Mononuclear cell (primary cell): Measurements from ENCODE around the gene TYMS. TPM values are rescaled to one million over a fixed set of nuclear protein-coding genes. Genes with fewer than 3 reads are reported as not detected.
A peak's percentile ranks its signal among the peaks of the same experiment; 100 is the strongest.

Source experiments
- H3K27me3 ChIP-seq: 2 replicates; pipeline ENCODE4 v1.6.0; 2011; ENCODE audit warnings: low read length, control low read depth; ENCODE audit not compliant: insufficient read depth
- H3K4me1 ChIP-seq: 2 replicates; pipeline ENCODE4 v1.5.1; 2011; ENCODE audit warnings: mild to moderate bottlenecking, low read length, control low read depth; ENCODE audit not compliant: insufficient read depth
- H3K4me3 ChIP-seq: 2 replicates; pipeline ENCODE4 v1.5.1; 2011; ENCODE audit warnings: mild to moderate bottlenecking, low read length, moderate library complexity
- H3K9me3 ChIP-seq: 2 replicates; pipeline ENCODE4 v1.5.1; 2011; ENCODE audit warnings: low read depth, mild to moderate bottlenecking, control low read depth, low read length
- total RNA-seq: library from RNA; depleted of rRNA; stranded (reverse); fragments of >200 nt; gene quantifications from one replicate; pipeline ENCODE4 v1.2.3, GENCODE V29; 2012

TYMS gene
- 0.63 TPM for total RNA-seq

GRCh38 chr18:657311-658000, at the start of gene TYMS:
Gene TYMS, plus strand, starts transcription at chr18:657653. Its CDS starts 90 bp downstream, at chr18:657743.
- Histone ChIP-seq H3K9me3 (no peaks in the 10 kb centered on the region), H3K4me3 (peak within 1 kb of the TSS; percentile 57), H3K27me3 (no peaks in the 10 kb centered on the region), H3K4me1 (peaks cover 19% of the 10 kb centered on the region)

GRCh38 chr18:607930-608329, 49.5 kb upstream of the TYMS start:
- no peaks in the 10 kb centered on the region for H3K4me1 ChIP-seq

DNA sequence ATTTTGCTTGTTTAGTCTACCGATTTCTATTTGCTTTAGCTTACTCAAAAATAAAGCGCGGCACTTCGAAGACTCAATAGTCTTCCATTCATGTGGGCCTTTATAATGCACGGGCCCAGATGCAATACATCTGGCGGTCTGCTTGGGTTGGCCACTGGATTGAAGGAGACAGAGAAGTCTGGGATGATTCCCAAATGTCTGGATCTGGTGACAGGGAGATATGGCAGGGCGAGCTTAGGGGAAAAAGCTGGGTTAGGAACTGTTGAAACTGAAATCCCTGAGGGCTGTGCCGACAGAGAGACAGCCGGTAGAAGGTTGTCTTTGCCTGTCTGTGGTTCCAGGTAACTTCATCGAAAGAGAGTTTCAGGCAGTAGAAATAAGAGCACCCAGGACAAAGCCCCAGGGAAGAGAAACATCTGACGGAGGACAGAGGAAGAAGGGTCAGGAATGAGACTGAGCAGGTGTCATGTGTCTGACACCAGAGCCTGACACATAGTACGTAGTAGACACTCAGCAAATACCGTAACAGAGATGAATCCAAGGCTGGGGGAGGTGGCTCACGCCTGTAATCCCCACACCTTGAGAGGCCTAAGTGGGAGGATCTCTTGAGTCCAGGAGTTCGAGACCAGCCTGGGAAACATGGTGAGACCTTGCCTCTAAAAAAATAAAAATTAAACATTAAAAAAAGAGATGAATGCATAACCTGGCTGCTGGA, 47.1 kb upstream of the TYMS start:
- Histone ChIP-seq H3K9me3 (no peaks in the 10 kb centered on the region), H3K4me3 (no peak overlapping the region), H3K4me1 (peaks cover 11% of the 10 kb centered on the region), H3K27me3 (peaks cover 4% of the 10 kb centered on the region)

More at GRCh38 chr18:607930-608329, 49.5 kb upstream of the TYMS start:
- Histone ChIP-seq H3K9me3 (no peaks in the 10 kb centered on the region), H3K4me3 (no peak overlapping the region), H3K27me3 (no peaks in the 10 kb centered on the region)

DNA sequence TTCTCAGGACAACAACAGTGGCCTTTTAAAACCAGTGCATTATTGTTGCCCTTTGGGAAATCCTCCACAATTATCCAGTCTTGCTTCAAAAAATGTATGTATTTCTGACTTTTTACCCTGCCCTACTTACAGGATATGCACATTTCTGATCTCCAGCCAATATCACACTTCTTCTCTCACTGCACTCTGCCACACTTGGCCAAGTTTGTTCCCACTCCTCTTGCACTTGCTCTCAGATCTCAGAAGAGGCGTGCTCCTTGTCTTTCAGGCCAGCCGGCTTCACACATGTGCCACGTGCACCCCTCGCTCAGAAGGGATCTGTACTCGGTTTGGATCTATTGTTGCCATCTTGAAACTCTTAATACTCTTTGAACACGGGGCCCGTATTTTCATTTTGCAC, 45.3 kb upstream of the TYMS start:
- H3K9me3 ChIP-seq, result no peaks in the 10 kb centered on the region

DNA sequence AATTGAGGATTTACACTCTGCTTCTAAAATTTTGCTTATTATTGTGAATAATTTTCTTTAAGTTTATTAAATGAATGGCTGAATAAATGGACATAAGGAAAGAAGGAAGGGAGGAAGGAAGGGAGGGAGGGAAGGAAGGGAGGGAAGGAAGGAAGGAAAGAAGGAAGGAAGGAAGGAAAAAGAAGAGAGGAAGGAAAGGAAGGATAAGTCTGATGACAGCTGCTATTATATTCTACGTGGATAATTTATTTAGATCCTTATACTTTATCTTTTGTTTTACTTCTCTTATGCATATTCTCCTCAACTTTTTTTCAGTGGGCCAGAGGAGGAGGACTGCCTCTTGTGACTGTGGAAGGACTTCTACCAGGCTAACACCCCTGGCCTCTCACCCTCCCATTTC, 43.3 kb upstream of the TYMS start:
- peaks cover 7% of the 10 kb centered on the region for H3K27me3 ChIP-seq
- no peak overlapping the region for H3K4me3 ChIP-seq
- H3K9me3 ChIP-seq, result no peaks in the 10 kb centered on the region
- peaks cover 17% of the 10 kb centered on the region for H3K4me1 ChIP-seq

More for the DNA sequence above, 45.3 kb upstream of the TYMS start:
- Histone ChIP-seq H3K4me1 (peaks cover 17% of the 10 kb centered on the region), H3K27me3 (peaks cover 4% of the 10 kb centered on the region), H3K4me3 (no peak overlapping the region)

DNA sequence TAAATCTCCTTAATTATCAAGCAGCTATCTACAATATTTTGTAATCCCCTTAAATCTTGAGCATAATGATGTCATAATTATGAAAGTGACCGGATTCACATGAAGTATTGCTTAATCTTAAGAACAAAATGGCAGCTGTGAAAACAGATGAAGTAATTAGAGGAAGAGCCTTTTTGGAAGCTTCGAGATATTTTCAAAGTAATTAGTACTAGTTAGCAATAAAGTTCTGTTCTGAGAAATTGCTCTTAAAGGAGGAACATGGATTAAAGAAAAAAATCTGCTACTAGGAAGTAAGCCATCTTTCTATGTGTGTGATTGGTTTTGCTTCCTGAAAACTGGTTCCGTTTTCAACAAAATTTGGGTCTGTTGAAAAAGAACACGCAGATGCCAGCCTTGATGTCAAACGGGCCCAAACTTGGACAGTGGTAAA, 42.3 kb upstream of the TYMS start:
- H3K4me1 ChIP-seq, result peaks cover 17% of the 10 kb centered on the region
- no peaks in the 10 kb centered on the region for H3K9me3 ChIP-seq
- no peak overlapping the region for H3K4me3 ChIP-seq
- H3K27me3 ChIP-seq, result peaks cover 7% of the 10 kb centered on the region

DNA sequence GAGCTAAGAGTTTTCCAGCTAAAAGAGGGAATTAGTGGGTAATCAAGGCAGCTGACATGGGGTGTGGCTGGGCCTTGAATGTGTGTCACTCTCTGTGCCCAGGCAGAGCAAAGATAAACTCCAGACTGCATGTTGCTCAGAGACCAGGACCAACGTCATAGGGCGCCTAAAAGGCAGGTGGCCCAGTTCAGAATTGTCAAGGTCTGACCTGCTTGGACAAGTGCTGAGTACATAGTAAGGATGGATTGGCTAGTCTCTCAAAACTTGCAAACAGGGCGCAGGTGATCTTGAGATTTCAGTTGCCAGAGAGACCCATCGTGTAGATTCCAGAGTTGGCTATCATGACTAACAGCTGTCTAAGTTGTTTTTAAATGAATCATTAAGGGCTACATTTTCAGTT, 41.7 kb upstream of the TYMS start:
- peaks cover 7% of the 10 kb centered on the region for H3K27me3 ChIP-seq
- peaks cover 17% of the 10 kb centered on the region for H3K4me1 ChIP-seq
- no peak overlapping the region for H3K4me3 ChIP-seq
- H3K9me3 ChIP-seq, result no peaks in the 10 kb centered on the region

- Histone ChIP-seq H3K27me3 (peaks cover 7% of the 10 kb centered on the region), H3K4me1 (peaks cover 17% of the 10 kb centered on the region), H3K9me3 (no peaks in the 10 kb centered on the region), H3K4me3 (no peak overlapping the region)
Observed at GRCh38 chr18:616380-616995, 41.0 kb upstream of the TYMS start.

DNA sequence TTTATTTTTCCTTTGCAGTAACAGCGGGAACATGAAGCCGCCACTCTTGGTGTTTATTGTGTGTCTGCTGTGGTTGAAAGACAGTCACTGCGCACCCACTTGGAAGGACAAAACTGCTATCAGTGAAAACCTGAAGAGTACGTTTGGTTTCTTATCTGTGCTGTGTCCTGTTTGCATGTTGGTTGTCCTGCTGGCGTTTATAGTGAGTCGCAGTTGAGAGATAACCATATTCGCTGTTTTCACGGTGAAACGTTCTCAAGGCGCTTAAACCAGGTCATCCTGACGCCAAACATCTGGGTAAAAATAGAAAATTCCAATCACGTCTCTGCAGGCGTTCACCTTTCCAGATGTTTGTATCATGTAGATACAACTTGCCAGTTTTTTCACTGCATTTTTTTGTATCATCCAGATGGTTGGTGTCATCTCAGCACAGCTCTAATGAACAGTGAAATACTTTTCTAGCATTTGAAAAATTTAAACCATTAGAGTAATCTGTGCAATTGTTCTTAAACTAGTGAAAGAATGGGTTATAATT, 39.4 kb upstream of the TYMS start:
- Histone ChIP-seq H3K4me3 (no peak overlapping the region), H3K9me3 (no peaks in the 10 kb centered on the region), H3K27me3 (peaks cover 15% of the 10 kb centered on the region), H3K4me1 (peaks cover 17% of the 10 kb centered on the region)

DNA sequence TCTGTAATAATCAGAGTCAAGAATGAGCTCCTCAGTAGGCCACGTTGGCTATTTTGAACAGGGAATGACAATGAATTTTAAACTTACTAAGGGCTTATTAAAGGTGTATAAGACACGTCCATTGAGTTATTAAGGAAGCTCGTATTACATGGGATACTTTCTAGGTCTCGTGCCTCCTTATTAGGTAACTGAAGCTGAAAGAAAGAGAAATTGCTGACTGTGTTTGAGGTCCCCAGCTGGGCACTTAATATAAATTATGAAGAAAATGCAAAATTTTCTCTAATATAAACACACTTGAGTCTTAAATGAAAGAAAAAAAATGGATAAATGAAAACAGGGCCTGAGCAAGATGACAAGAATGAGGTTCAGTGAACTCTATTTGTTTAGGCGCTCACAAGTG, 38.8 kb upstream of the TYMS start:
- Histone ChIP-seq H3K9me3 (no peaks in the 10 kb centered on the region), H3K27me3 (peaks cover 15% of the 10 kb centered on the region), H3K4me3 (no peak overlapping the region), H3K4me1 (peaks cover 17% of the 10 kb centered on the region)

- Histone ChIP-seq H3K4me1 (no peaks in the 10 kb centered on the region), H3K9me3 (no peaks in the 10 kb centered on the region), H3K27me3 (peaks cover 11% of the 10 kb centered on the region), H3K4me3 (no peak overlapping the region)
Observed at GRCh38 chr18:621291-622043, 36.0 kb upstream of the TYMS start.

DNA sequence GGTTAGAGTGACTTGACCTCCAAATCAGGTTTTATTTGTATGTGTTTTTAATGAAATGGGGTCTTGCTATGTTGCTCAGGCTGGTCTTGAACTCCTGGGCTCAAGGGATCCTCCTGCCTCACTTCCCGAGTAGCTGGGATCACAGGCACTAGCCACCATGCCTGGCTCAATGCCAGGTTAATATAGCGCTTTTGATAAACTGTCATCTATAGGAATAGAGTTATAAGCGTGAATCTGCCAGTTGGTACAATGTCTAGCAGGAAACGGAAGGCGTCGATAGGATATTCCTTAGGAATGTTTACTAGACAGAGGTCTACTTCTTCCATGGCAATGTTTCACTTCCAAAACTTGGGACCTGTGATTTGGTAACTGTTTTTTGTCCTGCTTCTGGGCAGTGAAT, 35.2 kb upstream of the TYMS start:
- H3K27me3 ChIP-seq, result peaks cover 11% of the 10 kb centered on the region
- H3K9me3 ChIP-seq, result no peaks in the 10 kb centered on the region
- H3K4me3 ChIP-seq, result no peak overlapping the region
- H3K4me1 ChIP-seq, result no peaks in the 10 kb centered on the region

- Histone ChIP-seq H3K4me1 (no peaks in the 10 kb centered on the region), H3K27me3 (peaks cover 8% of the 10 kb centered on the region), H3K9me3 (no peaks in the 10 kb centered on the region), H3K4me3 (no peak overlapping the region)
Observed at GRCh38 chr18:623761-624620, 33.5 kb upstream of the TYMS start.

DNA sequence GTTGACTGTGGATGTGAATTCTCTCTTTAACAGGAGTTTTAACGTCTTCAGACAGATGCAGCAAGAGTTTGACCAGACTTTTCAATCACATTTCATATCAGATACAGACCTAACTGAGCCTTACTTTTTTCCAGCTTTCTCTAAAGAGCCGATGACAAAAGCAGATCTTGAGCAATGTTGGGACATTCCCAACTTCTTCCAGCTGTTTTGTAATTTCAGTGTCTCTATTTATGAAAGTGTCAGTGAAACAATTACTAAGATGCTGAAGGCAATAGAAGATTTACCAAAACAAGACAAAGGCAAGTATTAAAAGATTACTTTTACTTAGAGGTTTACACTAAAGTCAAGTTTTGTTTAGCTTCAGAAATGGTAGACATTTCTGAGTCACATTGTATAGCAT, 30.2 kb upstream of the TYMS start:
- Histone ChIP-seq H3K9me3 (no peaks in the 10 kb centered on the region), H3K4me3 (no peak overlapping the region), H3K4me1 (no peaks in the 10 kb centered on the region), H3K27me3 (peaks cover 3% of the 10 kb centered on the region)
